PFSK-1 (cell line): Measurements from ENCODE around the gene DIPK1A.

Experiments used
- FOXP2 ChIP-seq: optimal IDR thresholded peaks from 2 replicates; pipeline ENCODE3; 2011; ENCODE audit warnings: borderline replicate concordance, control low read depth, inconsistent platforms; ENCODE audit not compliant: insufficient read depth; ENCODE audit errors: extremely low read length, extremely low read depth
- POLR2AphosphoS5 ChIP-seq: IDR thresholded peaks from 2 replicates; pipeline ENCODE4 v1.6.1; 2012; ENCODE audit warnings: low read depth, mild to moderate bottlenecking, control low read depth, low read length, moderate library complexity
- REST ChIP-seq, 2 experiments: IDR thresholded peaks; 2 replicates each; pipeline versions ENCODE4 v1.6.1 to v1.8.0; 2011 to 2012; ENCODE audit warnings: low read depth in 2 of 2, low read length in 2 of 2, control low read depth in 1 of 2, inconsistent platforms in 1 of 2, mild to moderate bottlenecking in 1 of 2, moderate library complexity in 1 of 2; ENCODE audit not compliant: insufficient read depth in 1 of 2
- SIN3A ChIP-seq: IDR thresholded peaks from 2 replicates; pipeline ENCODE4 v1.6.1; 2012; ENCODE audit warnings: mild to moderate bottlenecking, low read length, moderate library complexity, borderline replicate concordance; ENCODE audit not compliant: insufficient read depth
- TAF1 ChIP-seq: IDR thresholded peaks from 2 replicates; pipeline ENCODE4 v1.6.1; 2012; ENCODE audit warnings: low read length, control low read depth, borderline replicate concordance; ENCODE audit not compliant: insufficient read depth

Gene DIPK1A

GRCh38 chr1:92792340-92792782, 168.9 kb downstream of the DIPK1A start:
- TF ChIP-seq REST (IDR thresholded peaks at IDR 0.05; ENCODE audit: insufficient read depth in 1 of 2, low read depth in 2 of 2, low read length in 2 of 2) (no peak), SIN3A (no peak), POLR2AphosphoS5 (no peak), FOXP2 (no peak), TAF1 (no peak)
